Activated T-cell treated with anti-CD3 and anti-CD28 coated beads for 24 hours (primary cell): ENCODE data around the gene AGAP4.
"Not testable (repeated sequence)": the region's sequence is repeated elsewhere in the genome, so short reads cannot be mapped to it uniquely, and the experiment has no call there.

ENCODE experiments used
- DNase-seq: peaks from one replicate; pipeline ENCODE4 v3.0.0-alpha.2; 2020; ENCODE audit warnings: low read depth

AGAP4 gene

DNA sequence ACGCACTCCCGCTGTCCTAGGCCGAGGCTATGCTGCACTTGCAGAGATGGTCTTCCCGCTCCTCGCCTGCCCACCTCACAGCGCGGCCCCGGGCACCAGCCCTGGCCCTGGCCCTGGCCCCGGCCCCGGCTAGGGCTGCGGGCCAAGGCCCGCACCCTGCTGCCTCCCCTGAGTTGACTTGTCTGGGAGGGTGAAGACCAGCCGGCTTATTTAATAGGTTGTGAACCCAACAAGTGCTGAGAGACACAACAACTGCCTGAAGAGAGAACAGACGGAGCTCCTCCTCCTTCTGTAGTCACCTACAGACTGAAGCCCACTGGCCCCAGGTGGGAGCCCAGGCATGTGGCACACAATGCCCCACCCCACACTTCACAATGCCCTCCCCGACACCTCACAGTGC is at the start of gene AGAP4:
Gene AGAP4 (minus strand): TSS at position 101 of the 400 bp plus-strand sequence. CDS start 153 bp downstream, outside the sequence.
- not testable (repeated sequence) for DNase-seq

DNA sequence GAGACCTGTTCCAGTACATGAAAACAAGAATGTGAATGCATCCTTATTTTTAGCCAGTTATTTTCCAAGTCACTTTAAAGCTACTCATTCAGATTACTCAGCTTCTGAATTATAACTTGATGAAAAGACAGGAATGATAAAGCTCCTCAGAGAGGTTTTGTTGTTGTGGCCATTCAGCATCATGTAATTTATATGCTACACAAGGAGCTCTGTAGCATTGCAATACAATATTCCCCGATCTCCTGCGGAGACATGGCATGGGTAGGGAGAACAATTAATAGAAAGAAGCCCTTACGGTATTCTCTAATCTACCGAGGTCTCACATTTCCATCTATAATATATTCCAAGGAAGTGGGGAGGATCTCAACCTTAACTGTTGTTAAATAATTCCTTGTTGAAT is 43.4 kb upstream of the AGAP4 start:
- not testable (repeated sequence) for DNase-seq

DNA sequence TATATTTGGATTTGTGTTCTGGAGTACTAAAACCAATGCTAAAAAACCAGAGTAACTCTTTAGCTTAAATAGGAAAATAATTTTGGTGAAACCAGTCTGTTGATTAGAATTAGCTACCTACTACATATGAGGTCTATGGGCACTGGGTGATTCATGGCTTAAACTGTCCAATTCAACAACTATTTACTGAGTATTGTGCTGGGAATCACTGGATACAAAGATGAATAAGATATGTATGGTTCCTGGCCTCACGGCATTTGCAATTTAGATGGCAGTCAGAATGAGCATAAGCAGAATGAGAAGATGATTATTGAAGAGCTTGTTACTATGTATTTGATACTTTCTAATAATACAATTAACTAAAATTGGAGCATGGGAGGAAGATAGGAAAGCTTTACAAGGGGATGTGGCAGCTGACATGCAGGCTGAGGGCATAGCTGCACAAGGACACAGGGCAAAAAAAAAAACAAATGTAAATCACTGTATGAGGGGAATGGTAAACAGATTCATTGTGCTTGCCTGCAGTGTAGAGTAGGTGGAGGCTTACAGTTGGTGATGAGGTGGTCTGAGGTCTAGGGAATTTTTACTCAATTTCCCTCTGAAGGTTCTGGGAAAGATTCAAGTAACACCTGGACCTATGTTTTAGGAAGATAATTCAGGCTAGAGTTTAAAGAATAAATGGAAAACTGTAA is 42.4 kb upstream of the AGAP4 start:
- not testable (repeated sequence) for DNase-seq

DNA sequence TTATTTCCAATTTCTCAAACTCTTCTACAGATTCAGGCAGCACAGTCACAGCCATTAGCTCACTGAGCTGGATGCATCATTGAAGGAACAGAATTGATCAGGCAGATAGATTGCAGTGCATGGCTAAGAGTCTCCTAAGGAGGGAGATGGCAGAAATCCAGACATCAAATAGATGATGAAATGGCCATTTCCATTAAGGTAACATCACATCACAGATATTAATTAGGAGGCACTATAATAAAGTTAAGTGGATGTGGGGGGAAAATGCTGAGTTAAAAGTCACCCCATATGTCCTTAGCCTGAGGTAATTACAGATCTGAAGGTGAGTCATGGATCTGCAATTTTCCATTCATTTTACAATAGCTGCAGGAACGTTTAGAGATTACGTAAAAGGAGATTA is 35.6 kb upstream of the AGAP4 start:
- DNase-seq, result not testable (repeated sequence)

DNA sequence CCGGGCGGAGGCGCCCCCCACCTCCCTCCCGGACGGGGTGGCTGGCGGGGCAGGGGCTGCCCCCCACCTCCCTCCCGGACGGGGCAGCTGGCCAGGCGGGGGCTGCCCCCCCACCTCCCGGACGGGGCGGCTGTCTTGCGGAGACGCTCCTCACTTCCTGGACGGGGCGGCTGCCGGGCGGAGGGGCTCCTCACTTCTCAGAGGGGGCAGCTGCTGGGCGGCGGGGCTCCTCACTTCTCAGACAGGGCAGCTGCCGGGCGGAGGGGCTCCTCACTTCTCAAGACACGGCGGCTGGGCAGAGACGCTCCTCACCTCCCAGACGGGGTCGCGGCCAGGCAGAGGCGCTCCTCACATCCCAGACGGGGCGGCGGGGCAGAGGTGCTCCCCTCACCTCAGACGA is 18.1 kb upstream of the AGAP4 start:
- DNase-seq, result not testable (repeated sequence)

DNA sequence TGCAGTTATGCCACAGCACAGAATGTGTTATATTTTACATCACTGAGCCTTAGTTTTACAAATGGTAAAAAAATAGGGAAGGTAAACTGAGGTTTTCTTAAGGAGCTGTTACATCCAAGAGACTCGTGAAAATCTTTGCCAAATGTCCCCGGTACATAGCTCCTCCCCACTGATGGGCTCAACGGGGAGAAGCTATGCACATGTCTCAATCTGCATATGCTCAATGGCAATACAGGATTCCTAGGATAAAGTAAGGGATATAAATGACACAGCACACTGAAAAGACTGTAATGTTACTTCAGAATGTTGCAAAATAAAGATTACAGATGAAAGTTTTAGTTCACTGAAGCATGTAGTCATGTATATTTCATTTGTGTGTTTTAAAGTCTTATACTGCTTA is 17.0 kb upstream of the AGAP4 start:
- DNase-seq, result not testable (repeated sequence)

DNA sequence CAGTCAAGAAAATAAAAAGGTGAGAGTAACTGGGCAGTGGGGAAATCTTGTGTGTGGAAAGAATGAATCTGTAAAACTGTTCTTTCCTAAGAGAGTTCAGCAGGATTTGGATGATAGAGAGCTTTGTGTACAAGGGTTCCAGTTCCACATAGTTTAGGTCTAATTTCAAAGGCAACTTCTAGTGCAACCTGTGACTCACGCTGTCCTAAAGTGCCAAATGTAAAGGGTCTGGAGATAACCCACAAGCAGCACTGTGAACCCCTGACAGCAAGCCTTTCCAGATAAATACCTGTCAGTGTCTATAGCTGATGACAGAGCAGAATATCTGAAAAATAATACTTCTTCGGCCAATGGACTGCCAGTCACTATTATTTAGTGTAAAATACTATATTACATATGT is 16.3 kb upstream of the AGAP4 start:
- not testable (repeated sequence) for DNase-seq

DNA sequence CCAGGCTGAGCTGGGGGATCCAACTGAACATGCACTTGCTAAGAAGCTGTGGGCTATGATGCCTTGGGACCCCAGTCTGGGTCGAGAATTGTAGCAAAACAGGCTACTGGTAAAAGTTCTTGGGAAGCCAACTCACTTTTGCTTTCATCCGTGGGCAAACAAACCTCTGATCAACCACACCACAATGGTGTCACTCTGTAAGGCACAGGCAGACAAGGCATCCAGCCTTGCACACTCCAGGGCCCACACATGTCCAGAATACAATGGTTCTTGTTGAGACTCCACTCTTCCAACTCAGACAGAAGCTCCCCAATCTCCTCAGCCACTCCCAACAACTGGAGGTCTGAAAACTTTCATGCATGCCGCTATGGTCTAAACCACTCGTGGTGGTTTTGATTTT is 10.6 kb upstream of the AGAP4 start:
- DNase-seq, result not testable (repeated sequence)

DNA sequence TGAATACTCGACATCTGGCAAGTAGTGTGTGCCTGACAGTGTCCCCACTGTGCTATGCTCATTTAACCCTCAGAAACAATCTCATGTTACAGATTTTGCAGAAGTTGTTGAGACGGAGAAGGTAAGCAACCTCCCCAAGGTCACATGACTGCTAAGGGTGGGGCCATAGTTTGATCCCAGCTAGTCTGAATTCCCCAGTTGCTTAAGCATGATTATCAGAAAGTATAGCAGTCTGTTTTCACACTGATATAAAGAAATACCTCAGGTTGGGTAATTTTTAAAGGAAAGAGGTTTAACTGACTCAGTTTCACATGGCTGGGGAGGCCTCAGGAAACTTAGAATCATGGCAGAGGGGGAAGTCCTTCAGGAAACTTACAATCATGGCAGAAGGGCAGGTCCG is 1.2 kb upstream of the AGAP4 start:
- DNase-seq, result not testable (repeated sequence)

DNA sequence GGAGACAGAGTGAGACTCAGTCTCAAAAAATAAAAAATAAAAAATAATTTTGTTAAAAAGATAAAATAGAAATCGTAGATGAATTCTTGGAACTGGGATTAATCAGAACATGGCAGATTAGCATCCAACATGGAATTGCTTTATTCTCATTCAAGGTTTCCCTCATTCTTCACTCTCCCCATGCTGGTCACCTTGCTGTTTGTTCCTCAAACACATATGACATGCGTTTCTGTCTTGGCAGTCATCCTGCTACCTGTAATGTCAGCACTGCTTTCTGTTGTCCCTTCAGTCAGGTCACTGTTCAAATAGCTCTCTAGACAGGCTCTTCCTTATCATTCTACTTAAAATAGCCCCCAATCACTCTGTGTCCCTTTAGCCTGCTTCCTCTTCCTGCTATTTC is 24.4 kb downstream of the AGAP4 start:
- not testable (repeated sequence) for DNase-seq

DNA sequence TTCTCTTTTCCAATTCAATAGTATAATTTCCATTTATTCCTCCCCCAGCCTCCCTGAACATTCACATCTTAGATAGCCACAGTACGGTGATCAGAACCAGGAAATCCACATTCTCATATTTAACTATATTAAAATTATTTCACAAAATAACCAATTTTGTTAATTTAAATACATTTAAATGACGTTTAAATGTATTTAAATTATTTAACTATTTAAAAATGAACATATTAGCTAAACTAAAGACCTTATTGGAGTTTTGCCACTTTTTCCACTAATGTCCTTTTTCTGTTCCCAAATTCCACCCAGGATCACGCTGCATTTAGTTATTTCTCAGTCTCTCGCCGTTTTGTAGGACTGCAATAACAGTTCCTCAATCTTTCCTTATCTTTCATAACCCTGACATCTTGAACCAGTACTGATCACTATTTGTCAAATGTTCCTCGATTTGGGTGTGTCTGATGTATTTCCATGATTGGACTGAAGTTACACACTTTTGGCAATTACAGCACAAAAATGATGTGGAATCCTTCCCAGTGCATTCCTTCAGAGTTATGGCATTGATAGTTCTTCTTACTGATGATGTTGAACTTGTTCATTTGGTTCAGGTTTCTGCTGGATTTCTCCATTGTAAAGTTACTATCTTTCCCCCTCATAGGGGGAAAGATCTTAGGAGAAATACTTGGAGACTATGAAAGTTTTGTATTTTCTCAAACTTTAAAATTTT is 27.0 kb downstream of the AGAP4 start:
- not testable (repeated sequence) for DNase-seq

DNA sequence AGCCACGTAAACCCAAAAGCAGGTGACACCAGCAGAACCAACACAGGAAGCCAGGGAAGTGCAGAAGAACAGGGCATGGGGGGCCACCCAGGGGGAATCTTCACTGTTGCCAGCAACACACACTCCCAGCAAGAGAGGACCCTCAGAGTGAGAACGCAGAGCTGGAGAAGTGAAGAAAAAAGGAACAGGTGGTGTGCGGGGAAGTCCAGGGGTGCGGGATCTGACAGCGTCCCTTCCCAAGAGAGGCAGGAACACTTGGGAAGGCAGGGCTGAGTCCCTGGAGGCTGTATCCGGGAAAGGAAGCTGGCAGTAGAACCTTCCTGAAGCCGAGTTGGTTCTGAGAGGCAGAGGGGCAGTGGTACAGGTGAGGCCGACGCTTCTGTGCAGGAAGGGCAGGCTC is 27.7 kb downstream of the AGAP4 start:
- no peak for DNase-seq

DNA sequence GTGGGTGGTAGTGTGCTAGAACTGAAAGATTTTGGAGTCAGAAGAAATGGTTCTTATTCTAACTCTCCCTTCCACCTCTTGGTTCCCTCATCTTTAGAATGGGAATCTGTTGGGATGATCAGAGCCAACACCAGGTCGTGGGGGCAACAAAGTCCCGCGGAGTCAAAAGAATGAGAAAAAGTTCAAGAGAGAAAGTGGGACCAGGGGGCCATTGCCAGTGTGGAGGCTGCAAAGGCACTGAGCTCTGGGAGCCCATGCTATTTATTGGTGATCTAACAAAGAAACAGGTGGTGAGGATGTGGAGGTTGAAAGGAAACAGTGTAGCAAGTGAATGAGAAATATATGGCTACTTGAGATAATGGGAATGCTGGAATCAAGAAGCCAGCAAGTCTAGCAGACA is 29.4 kb downstream of the AGAP4 start:
- no peak for DNase-seq

DNA sequence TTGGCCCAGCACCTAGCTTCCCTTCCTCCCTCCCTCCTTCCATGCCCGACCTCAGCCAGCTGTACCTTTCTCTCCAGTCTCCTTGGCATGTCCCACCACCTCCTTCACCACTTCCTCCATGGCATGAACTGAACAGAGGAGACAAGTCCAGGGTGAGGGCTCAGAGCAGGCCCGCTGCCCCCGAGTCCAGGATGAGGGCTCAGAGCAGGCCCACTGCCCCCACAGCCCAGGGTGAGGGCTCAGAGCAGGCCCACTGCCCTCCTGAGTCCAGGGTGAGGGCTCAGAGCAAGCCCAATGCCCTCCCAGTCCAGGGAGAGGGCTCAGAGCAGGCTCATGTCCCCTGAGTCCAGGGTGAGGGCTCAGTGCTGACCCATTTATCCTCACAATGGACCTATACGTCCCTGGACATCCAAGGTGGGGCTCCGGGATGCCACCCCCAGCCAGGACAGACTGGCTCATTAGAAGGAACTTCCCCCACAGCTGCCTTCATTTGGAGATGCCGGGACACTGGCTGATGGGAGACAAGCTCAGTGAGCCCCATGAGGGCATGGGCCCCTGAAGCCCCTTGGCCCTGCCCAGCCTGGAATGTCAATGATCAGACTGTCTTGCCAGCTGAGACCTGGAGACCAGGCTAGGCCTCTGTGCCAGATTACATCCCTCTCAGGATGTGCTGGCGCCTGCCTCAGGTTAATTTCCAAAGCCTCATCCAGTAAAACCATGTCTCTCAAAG is 30.0 kb downstream of the AGAP4 start:
- DNase-seq, result no peak

DNA sequence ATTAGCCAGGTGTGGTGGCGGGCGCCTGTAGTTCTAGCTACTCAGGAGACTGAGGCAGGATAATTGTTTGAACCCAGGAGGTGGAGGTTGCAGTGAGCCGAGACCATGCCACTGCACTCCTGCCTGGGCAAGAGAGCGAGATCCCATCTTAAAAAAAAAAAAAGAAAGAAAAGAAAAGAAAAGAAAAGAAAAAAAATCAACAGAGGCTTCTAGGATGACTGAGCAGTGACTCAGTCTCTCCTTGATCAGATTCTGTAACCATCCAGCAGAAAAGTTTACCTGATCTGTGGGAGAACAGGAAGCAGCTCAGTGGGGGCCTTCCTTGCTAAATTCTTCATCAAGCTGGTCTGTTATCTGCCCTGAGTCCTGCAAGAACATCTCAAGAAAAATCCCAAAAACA is 33.2 kb downstream of the AGAP4 start:
- not testable (repeated sequence) for DNase-seq

DNA sequence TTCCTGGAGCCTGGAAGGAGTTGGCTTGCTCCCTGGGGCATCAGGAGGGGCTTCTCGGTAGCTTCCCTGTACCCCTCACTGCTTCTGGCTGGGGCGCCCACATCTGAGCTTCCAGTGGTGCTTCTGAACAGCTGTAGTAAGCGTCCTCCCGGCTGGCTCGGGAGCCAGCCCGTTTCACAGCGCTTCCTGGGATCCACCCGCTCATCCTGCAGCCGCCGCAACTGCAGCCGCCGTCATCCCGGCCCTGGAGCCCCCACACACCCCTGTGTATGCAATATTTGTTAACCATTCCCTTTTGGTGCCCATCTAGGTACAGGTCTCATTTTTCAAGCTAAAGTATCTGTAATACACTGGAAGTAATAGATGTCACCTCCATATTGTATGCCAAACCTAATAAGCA is 34.3 kb downstream of the AGAP4 start:
- DNase-seq, result not testable (repeated sequence)

DNA sequence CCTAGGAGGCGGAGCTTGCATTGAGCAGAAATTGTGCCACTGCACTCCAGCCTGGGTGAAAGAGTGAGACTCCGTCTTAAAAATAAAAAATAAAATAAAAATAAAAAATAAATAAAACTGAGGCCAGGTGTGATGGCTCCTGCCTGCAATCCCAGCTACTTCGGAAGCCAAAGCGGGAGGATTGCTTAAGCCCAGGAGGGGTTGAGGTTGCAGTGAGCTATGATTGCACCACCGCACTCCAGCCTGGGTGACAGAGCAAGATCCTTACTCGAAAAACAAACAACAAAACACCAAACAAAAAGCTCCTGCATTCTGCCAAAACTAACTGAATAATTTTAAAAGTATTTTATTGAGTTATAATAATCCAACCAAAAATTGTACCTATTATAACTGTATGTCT is 36.2 kb downstream of the AGAP4 start:
- DNase-seq, result no peak

DNA sequence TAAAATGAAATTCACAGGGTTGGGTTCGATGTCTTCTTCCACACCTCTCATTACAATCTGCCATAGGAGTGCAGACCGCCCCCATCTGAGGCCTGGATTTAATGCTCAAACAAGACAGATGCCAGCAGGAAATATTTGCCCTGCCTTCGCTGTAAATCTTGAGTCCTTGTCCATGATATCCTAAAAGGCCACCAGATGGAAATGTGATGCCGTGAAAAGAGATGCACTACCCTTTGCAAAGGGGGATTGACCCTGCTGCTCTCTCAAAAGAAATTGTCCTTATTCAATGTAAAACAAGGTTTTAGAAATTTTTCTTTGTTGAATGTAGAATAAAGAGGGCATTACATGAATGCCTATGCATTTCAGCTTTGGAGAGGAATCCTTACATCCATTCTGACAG is 37.5 kb downstream of the AGAP4 start:
- no peak for DNase-seq

DNA sequence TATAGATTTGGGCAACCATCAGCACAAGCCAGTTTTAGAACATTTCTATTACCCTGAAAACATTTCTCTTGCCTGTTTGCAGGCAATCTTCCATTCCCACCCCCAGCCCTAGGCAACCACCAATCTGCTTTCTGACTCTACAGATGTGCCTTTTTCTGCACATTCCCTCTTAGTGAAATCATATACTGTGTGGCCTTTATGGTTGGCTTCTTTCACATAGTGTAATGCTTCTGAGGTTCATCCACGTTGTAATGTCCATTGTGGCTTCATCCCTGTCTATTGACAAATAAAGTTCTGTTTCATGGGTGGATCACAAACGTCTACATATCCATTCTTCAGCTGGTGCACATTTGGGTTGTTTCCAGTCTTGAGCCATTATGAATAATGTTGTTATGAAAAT is 42.3 kb downstream of the AGAP4 start:
- not testable (repeated sequence) for DNase-seq

DNA sequence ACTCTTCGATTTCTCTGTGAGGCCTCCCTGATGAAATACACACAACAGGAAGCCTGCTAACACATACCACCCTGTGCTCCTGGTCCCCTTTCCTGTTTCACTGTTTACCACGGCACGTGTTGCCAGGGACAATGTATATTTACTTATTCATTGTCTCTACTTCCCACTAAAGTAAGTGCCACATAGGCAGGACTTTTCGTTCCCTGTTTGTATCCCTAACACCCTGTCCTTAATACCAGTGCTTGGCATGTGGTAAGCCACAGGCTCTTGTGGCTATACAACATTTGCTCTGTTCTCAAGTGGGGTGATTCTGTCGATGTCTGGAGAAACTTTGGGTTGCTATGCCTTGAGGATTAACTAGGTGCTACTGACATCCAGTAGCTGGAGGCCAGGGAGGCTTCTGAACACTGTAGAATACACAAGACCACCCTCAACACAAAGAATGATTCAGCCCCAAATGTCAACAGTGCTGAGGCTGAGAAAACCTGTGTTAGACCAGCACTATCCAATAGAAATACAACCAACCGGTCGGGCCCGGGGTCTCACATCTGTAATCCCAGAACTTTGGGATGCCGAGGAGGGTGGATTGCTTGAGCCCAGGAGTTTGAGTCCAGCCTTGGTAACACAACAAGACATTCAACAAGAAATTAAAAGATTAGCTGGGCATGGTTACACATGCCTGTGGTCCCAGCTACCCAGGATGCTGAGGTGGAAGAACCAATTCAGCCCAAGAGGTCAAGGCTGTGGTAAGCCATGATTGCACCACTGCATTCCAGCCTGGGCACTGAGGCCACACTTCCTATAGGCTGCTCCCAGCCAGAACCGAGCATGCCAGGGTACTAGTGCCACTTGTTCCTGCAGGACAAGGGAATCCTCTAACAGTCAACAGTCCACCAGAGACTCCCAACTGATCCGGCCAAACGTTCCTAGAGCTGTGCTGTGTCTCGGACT is 44.0 kb downstream of the AGAP4 start:
- DNase-seq, result not testable (repeated sequence)

DNA sequence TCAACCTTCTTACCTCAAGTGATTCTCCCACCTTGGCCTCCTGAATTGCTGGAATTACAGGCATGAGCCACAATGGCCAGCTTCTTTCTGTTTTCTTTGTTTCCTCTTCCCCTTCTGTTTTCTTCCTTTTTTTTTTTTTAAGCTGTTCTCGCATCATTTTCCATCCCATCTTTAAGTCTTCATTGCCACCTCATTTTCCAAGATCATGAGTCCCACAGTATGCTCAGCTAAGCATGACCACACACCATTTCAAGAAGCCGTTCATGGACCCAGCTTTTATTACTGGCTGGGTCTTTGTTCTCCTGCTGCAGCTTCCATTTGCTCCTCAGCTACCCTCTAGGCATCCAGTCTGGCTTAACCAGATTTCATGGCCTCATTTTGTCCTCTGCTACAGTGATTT is 52.5 kb downstream of the AGAP4 start:
- not testable (repeated sequence) for DNase-seq
